Measurements from ENCODE around the gene JSRP1. TPM values are rescaled to one million over a fixed set of nuclear protein-coding genes. Genes with fewer than 3 reads are reported as not detected.

Gene JSRP1
- total and polyA plus RNA-seq, 2 experiments from 2014 or later, result 2.4 to 3.1 TPM

GRCh38 chr19:2215281-2215751 lies 40.9 kb downstream of the JSRP1 start (continued):
- TF ChIP-seq ETS1 (IDR thresholded peaks at IDR 0.05) (no peak), STAT1 (IDR thresholded peaks at IDR 0.05; ENCODE audit: unreplicated experiment) (no peak), CTCF (conservative IDR thresholded peaks at IDR 0.05; ENCODE audit: low read depth in 2 of 2) (no peak), ZNF114 (CRISPR knock-in tag; IDR thresholded peaks at IDR 0.05) (no peak)

GRCh38 chr19:2214251-2214650 lies 42.0 kb downstream of the JSRP1 start:
- Histone ChIP-seq H3K9me2 (ENCODE audit: insufficient read depth) (no peaks in the 10 kb centered on the region), H3F3A (replicated peaks; ENCODE audit: low read depth) (0 out of 2 replicates have a peak, but pooled peaks cover 2% of the 10 kb centered on the region), H3K4me2 (no peak overlapping the region), H3K36me3 (ENCODE audit: insufficient read depth) (peaks cover 12% of the 10 kb centered on the region; the same call in 1 of the 2 replicates), H3K27me3 (ENCODE audit: insufficient read depth) (no peaks in the 10 kb centered on the region), H3K4me1 (ENCODE audit: insufficient read depth) (no peaks in the 10 kb centered on the region), H4K20me1 (replicated peaks; ENCODE audit: insufficient read depth) (0 out of 2 replicates have a peak, but pooled peaks cover 4% of the 10 kb centered on the region), H3K4me3 (no peak overlapping the region), H3K27ac (ENCODE audit: low read depth) (no peak overlapping the region), H2AFZ (no peak overlapping the region), H3K79me2 (replicated peaks; ENCODE audit: insufficient read depth) (no peaks in the 10 kb centered on the region)
- ATAC-seq (no peak), DNase-seq (ENCODE audit: low spot score) (no peak)
- Mint-ChIP-seq H3K27ac (no peak overlapping the region), H3K27me3 (ENCODE audit: insufficient read depth, low read depth, poor library complexity) (peaks cover 5% of the 10 kb centered on the region), H3K9me3 (no peaks in the 10 kb centered on the region; the same call in 2 of the 3 replicates), H3K4me3 (no peak overlapping the region), H3K36me3 (ENCODE audit: low read depth) (peaks cover 54% of the 10 kb centered on the region), H3K4me1 (peaks cover 3% of the 10 kb centered on the region; the same call in 2 of the 3 replicates)
- TF ChIP-seq ZNF331 (CRISPR knock-in tag; IDR thresholded peaks at IDR 0.05; ENCODE audit: low read depth), result no peak
- no peak for TF ChIP-seq EZH2 (IDR thresholded peaks at IDR 0.05; ENCODE audit: low read depth, unreplicated experiment)
- no peak for TF ChIP-seq STAT1 (IDR thresholded peaks at IDR 0.05; ENCODE audit: unreplicated experiment)
- TF ChIP-seq CREB1 (CRISPR knock-in tag; IDR thresholded peaks at IDR 0.05; ENCODE audit: low read depth), result no peak
- TF ChIP-seq REST (IDR thresholded peaks at IDR 0.05; ENCODE audit: unreplicated experiment), result no peak

Measured in GM23338 (cell line).